SU-DHL-6 (cell line): ENCODE results near the gene KCNC3.

Experiments used
- H2AFZ ChIP-seq: fragments of 200-600 bp; sonication (generic); 2 replicates; pipeline ENCODE4 v1.6.1; 2014; ENCODE audit warnings: low read depth, mild to moderate bottlenecking, moderate library complexity, mixed read lengths, antibody characterized with exemption, low read length; ENCODE audit not compliant: severe bottlenecking
- H3F3A ChIP-seq: fragments of 200-600 bp; shearing (Covaris generic); 2 replicates; pipeline ENCODE4 v1.6.0; 2016; ENCODE audit warnings: antibody characterized with exemption, mild to moderate bottlenecking; ENCODE audit not compliant: insufficient read depth
- H3K27ac ChIP-seq: fragments of 200-600 bp; sonication (generic); 2 replicates; pipeline ENCODE4 v1.5.1; 2016; ENCODE audit warnings: low read depth, mild to moderate bottlenecking, low read length, moderate library complexity, mixed read lengths
- H3K27me3 ChIP-seq: fragments of 200-600 bp; sonication (generic), shearing (Covaris generic); 2 replicates; pipeline ENCODE4 v1.6.0; 2014; ENCODE audit warnings: mild to moderate bottlenecking, low read length
- H3K36me3 ChIP-seq: fragments of 200-600 bp; sonication (generic); 2 replicates; pipeline ENCODE4 v1.6.1; 2014; ENCODE audit warnings: mild to moderate bottlenecking, low read length, mixed read lengths
- H3K4me2 ChIP-seq: fragments of 300-600, 200-600 bp; shearing (Covaris generic), sonication (generic); 2 replicates; pipeline ENCODE4 v1.6.0; 2014; ENCODE audit warnings: low read length, low read depth, mild to moderate bottlenecking; ENCODE audit not compliant: poor library complexity, severe bottlenecking
- H3K4me3 ChIP-seq: fragments of 200-600 bp; sonication (generic); 2 replicates; pipeline ENCODE4 v1.5.1; 2014; ENCODE audit warnings: antibody characterized with exemption, low read length, mild to moderate bottlenecking, mixed read lengths; ENCODE audit not compliant: insufficient read depth, poor library complexity, severe bottlenecking
- H3K79me2 ChIP-seq: fragments of 200-600 bp; sonication (generic); 2 replicates; pipeline ENCODE4 v1.6.1; 2014; ENCODE audit warnings: mild to moderate bottlenecking, low read length, moderate library complexity; ENCODE audit not compliant: insufficient read depth
- H3K9ac ChIP-seq: fragments of 200-600 bp; sonication (generic); 2 replicates; pipeline ENCODE4 v1.7.0; 2014; ENCODE audit warnings: mild to moderate bottlenecking, low read length
- H3K9me2 ChIP-seq: fragments of 200-600 bp; sonication (generic); replicated peaks from 2 replicates; pipeline ENCODE4 v1.6.1; 2014; ENCODE audit warnings: low read length; ENCODE audit not compliant: insufficient read depth
- H3K9me3 ChIP-seq: fragments of 200-600 bp; sonication (generic); 2 replicates; pipeline ENCODE4 v1.6.1; 2014; ENCODE audit warnings: low read length, mixed read lengths; ENCODE audit not compliant: insufficient read depth
- H4K20me1 ChIP-seq: fragments of 200-600 bp; sonication (generic); 2 replicates; pipeline ENCODE4 v1.6.1; 2014; ENCODE audit warnings: low read depth, mild to moderate bottlenecking, antibody characterized with exemption, low read length, moderate library complexity, mixed read lengths
- EZH2phosphoT487 ChIP-seq: fragments of 200-600 bp; sonication (generic), shearing (Covaris generic); conservative IDR thresholded peaks from 2 replicates; pipeline ENCODE4 v1.6.1; 2018; ENCODE audit warnings: mild to moderate bottlenecking, antibody characterized with exemption, low read length, moderate library complexity, mixed read lengths
- TF ChIP-seq, protein P1 (sequence below): fragments of 200-600 bp; sonication (generic); IDR thresholded peaks from one replicate; pipeline ENCODE4 v1.5.1; 2017; ENCODE audit warnings: antibody characterized with exemption, mild to moderate bottlenecking, low read length, moderate library complexity; ENCODE audit not compliant: insufficient read depth, poor library complexity, severe bottlenecking

The KCNC3 gene

DNA sequence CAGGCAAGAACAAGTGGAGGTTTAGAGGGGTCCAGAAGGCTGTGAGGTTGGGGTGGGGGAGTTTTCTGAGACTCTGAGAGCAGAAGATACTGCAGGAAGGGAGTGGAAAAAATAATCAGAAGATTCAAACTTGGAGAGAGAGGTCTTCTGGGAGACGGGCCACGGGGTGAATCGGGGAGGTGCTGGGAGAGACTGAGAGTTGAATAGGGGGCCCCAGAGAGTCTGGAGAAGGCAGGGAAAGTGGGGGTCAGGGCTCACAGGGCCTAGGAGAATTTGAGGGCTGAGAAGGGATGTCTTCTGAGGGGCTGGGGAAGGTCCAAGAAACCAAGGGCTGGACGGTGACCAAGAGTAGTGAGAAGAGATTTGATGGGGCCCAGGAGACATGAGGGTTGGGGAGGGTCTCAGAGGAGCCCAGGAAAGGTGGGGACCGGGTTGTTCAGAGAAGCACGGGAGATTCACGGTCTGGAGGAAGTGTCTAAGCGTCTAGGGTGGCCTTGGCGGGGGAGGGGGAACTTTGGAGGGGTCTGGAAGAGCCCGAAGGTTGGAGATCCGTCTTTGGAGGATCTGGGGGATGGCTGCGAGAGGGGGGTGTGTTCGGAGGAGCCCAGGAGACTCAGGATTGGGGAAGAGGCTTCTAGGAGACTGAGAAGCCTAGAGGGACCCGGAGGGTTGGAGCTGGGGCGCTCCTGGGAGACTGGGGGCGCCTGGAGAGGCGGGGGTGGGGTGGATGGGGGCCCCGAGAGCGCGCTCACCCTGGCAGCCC is 1.5 kb downstream of the KCNC3 start:
- Histone ChIP-seq H3K27me3 (no peaks in the 10 kb centered on the region), H3K9ac (0 out of 2 replicates have a peak overlapping the region, but pooled peaks have one; percentile 18)

DNA sequence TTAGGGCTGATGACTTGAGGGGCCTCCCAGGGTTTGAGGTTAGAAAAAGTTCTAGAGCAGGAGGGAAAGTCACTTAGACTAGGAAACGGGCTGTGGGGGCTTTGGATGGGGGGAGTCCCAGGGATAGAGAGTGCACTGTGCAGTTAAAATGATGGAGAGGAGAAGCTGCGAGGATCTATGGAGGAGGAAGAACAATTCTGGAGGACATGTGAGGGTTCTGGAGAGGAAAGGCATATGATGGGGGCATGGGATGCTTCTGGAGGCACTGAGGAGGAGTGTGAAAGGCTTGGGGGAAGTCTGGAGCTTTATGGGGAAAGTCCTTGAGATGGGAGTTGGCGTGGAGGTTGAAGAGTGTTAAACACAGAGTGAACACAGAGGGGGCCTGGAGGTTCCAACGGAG is 2.2 kb downstream of the KCNC3 start:
- Histone ChIP-seq H3K4me3 (peak overlapping the region; percentile 32), H3K9ac (no peak overlapping the region), H3K27me3 (no peaks in the 10 kb centered on the region), H2AFZ (no peak overlapping the region), H3K79me2 (0 out of 2 replicates have a peak, but pooled peaks cover 3% of the 10 kb centered on the region), H3F3A (peaks cover 15% of the 10 kb centered on the region), H4K20me1 (0 out of 2 replicates have a peak, but pooled peaks cover 9% of the 10 kb centered on the region), H3K36me3 (no peaks in the 10 kb centered on the region), H3K9me2 (no peaks in the 10 kb centered on the region), H3K9me3 (no peaks in the 10 kb centered on the region), H3K27ac (no peak overlapping the region), H3K4me2 (peak overlapping the region; percentile 61)
- TF ChIP-seq, protein P1, sequence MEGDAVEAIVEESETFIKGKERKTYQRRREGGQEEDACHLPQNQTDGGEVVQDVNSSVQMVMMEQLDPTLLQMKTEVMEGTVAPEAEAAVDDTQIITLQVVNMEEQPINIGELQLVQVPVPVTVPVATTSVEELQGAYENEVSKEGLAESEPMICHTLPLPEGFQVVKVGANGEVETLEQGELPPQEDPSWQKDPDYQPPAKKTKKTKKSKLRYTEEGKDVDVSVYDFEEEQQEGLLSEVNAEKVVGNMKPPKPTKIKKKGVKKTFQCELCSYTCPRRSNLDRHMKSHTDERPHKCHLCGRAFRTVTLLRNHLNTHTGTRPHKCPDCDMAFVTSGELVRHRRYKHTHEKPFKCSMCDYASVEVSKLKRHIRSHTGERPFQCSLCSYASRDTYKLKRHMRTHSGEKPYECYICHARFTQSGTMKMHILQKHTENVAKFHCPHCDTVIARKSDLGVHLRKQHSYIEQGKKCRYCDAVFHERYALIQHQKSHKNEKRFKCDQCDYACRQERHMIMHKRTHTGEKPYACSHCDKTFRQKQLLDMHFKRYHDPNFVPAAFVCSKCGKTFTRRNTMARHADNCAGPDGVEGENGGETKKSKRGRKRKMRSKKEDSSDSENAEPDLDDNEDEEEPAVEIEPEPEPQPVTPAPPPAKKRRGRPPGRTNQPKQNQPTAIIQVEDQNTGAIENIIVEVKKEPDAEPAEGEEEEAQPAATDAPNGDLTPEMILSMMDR = no peak
- no peak for TF ChIP-seq EZH2phosphoT487

More for the DNA sequence above, 1.5 kb downstream of the KCNC3 start:
- peak overlapping the region; percentile 32 for H3K4me3 ChIP-seq
- no peaks in the 10 kb centered on the region for H3K9me2 ChIP-seq
- peak overlapping the region; percentile 61 for H3K4me2 ChIP-seq
- H4K20me1 ChIP-seq = 0 out of 2 replicates have a peak, but pooled peaks cover 9% of the 10 kb centered on the region
- TF ChIP-seq, protein P1 = no peak
- TF ChIP-seq EZH2phosphoT487 = no peak
- no peak overlapping the region for H2AFZ ChIP-seq
- H3K9me3 ChIP-seq = no peaks in the 10 kb centered on the region
- H3K79me2 ChIP-seq = 0 out of 2 replicates have a peak, but pooled peaks cover 3% of the 10 kb centered on the region
- H3K27ac ChIP-seq = no peak overlapping the region
- no peaks in the 10 kb centered on the region for H3K36me3 ChIP-seq
- peaks cover 21% of the 10 kb centered on the region for H3F3A ChIP-seq

DNA sequence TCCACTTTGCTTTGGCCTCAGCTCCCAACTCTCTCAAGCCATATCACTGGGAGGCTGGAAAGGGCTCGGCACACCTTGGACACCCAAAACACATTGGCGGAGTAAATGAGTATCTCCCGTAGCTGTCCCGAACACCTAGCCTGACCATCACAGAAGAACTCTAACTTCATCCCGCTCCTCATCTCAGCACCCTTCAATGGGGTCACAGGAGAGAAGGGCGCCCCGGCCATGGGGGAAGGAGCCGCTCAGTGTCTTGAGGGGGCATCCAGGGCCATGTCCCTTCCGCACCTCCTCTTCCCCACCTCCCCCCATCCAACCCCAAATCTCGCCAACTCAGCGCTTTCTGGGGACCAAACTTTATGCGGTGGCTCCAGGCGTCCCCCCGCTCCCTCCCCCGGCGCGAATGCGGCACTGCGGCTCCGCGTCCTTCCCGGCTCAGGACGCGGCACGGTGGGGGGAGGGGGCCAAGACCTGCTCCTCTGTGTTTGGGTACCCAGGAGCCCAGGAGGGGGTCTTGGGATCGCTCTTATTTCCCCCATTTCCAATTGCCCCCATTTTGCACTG is 3.0 kb downstream of the KCNC3 start:
- H3K9me2 ChIP-seq = no peaks in the 10 kb centered on the region
- 0 out of 2 replicates have a peak, but pooled peaks cover 9% of the 10 kb centered on the region for H4K20me1 ChIP-seq
- no peaks in the 10 kb centered on the region for H3K36me3 ChIP-seq
- 0 out of 2 replicates have a peak, but pooled peaks cover 3% of the 10 kb centered on the region for H3K79me2 ChIP-seq
- no peaks in the 10 kb centered on the region for H3K9me3 ChIP-seq
- no peak overlapping the region for H3K27ac ChIP-seq
- no peak overlapping the region for H2AFZ ChIP-seq
- TF ChIP-seq EZH2phosphoT487 = no peak
- TF ChIP-seq, protein P1 = no peak
- H3F3A ChIP-seq = peaks cover 7% of the 10 kb centered on the region
- no peak overlapping the region for H3K4me3 ChIP-seq
- no peak overlapping the region for H3K9ac ChIP-seq
- peak overlapping the region; percentile 61 for H3K4me2 ChIP-seq
- H3K27me3 ChIP-seq = no peaks in the 10 kb centered on the region
